C4-2B (cell line): ENCODE results near the gene SARDH.

Experiments
- H3K27ac ChIP-seq: fragments of 450-650 bp; 2 replicates; pipeline ENCODE4 v1.5.1; 2017
- ZFX ChIP-seq: fragments of 450-650 bp; IDR thresholded peaks from 2 replicates; pipeline ENCODE4 v1.6.1; 2017
- TF ChIP-seq, protein P1 (sequence below): fragments of 450-650 bp; conservative IDR thresholded peaks from 2 replicates; pipeline ENCODE4 v1.5.1; 2017; ENCODE audit warnings: mild to moderate bottlenecking

The SARDH gene

DNA sequence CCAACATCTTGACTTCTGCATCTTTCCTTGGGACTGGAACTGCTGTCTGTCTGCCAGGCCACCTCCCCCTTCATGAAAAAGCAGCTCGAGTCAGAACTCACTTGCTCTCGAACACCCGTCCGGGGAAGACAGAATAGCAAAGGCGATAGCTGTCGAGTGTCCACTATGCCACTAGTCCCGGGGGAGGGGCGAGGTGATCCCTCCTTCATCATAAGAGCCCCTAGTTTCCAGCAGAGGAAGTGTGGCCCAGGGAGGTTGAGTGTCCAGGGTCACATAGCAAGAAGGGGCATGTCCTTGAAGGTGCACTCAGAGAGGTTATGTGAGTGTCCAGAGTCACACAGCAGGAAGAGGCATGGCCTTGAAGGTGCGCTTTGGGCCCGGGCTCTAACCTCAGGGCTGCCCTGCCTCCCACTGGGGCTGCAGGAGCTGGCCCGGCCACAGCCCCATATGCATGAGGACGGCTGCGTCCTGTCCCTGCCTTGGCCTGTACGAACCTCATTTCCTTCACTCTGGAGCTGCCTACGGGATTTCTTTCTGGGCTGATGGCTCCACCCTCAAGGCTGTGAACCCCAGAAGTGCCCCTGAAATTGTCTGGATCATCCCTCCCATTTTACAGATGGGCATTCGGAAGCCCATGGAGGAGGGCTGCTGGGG lies 95.3 kb downstream of the SARDH start:
- no peak overlapping the region for H3K27ac ChIP-seq
- TF ChIP-seq ZFX = no peak
- TF ChIP-seq, protein P1, sequence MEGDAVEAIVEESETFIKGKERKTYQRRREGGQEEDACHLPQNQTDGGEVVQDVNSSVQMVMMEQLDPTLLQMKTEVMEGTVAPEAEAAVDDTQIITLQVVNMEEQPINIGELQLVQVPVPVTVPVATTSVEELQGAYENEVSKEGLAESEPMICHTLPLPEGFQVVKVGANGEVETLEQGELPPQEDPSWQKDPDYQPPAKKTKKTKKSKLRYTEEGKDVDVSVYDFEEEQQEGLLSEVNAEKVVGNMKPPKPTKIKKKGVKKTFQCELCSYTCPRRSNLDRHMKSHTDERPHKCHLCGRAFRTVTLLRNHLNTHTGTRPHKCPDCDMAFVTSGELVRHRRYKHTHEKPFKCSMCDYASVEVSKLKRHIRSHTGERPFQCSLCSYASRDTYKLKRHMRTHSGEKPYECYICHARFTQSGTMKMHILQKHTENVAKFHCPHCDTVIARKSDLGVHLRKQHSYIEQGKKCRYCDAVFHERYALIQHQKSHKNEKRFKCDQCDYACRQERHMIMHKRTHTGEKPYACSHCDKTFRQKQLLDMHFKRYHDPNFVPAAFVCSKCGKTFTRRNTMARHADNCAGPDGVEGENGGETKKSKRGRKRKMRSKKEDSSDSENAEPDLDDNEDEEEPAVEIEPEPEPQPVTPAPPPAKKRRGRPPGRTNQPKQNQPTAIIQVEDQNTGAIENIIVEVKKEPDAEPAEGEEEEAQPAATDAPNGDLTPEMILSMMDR = no peak

DNA sequence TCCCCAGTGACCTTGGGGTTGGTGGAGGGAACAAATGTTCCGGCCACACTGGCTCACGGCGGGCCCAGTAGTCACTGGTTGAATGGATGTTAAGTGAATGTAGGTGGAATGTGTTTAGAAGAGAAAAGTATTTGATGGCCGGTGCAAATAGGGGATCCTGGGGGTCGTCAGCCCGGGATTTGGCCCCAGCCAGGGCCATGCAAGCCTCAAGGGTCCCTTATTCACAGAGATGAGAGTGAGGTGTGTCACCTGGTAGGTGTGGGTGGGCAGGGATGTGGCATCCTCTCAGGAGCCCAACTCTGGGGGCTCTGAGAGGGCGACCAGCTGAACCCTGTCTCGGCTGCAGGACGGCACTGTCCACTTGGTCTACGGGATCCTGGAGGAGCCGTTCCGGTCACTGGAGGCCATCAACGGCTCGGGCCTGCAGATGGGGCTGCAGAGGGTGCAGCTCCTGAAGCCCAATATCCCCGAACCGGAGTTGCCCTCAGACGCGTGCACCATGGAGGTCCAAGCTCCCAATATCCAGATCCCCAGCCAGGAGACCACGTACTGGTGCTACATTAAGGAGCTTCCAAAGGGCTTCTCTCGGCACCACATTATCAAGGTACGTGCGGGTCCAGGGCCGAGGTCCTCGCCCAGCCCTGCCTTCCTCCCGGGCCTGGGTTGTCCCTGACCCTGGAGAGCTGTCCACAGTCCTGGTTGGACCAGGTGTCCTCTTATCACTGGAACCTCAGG lies 96.1 kb downstream of the SARDH start:
- no peak overlapping the region for H3K27ac ChIP-seq

DNA sequence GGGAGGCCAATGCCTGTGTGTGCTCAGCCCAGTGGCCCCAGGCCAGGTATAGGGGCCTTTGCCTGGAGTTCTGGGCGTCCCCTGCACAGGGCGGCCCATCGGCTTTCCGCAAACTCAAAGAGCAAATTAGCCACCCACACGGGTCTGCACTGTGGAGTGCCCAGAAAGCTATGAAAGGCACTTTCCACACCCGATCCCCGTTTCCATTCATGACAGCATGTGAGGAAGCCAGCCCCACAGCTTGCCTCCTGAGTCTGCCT lies 96.8 kb downstream of the SARDH start:
- H3K27ac ChIP-seq = no peak overlapping the region
- TF ChIP-seq, protein P1 = no peak
- TF ChIP-seq ZFX = no peak

More for the DNA sequence above, 96.1 kb downstream of the SARDH start:
- TF ChIP-seq ZFX = no peak
- TF ChIP-seq, protein P1 = no peak

DNA sequence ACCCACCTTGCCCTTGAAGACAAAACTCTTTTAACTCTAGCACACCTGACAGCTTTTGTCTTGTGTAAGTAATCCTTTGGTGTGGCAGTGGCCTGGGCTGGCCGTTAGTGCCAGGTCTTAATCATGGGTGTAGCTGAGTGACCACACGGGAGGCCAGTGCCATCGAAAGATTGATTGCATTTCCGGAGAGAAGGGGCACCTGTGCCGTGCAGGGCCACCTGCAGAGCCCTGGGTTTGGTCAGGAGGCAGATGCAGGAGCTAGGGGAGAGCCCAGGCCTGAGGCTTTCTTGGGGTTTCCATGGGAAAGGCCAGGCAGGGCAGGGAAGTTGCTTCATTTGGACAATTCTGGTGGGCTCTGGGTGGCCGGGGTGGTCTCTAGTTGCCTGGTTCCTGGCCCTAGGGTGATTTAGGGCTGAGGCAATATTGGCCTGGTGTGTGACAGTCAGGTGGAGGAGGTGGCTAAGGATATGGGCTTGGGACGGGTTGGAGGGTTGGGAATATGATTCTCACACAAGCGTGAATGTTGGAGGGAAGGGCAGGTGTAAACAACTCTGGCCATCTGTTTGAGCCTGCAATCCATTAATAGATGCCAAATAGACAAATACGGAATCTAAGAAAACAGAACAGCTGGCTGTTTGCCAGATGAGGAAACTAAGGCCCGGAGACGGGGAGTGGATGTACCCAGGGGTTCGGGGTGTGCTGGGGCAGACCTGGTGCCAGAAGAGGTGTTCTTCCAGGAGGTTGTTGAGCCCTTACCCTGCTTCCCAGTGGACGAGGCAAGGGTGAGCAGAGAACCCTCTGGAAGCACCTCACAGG lies 97.4 kb downstream of the SARDH start:
- H3K27ac ChIP-seq = no peak overlapping the region
- no peak for TF ChIP-seq ZFX
- TF ChIP-seq, protein P1 = no peak

DNA sequence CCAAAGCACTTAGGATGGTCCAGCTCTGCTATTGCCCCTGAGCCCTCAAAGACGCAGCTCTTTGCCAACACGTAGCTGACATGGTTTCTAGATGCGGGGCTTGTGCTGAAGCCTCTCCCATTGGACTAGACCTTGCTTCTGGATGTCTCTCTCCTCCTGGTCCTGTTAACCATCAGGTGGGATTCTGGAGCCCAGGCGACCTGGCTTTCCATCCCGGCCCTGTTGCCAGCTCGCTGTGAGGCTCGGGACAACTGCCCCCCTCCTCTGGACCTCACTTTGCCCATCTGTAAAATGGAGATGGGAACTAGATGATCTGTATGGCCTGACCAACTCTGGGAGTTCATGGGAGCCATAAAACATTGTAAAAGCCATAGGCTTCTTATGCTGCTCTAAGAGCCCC lies 98.0 kb downstream of the SARDH start:
- no peak overlapping the region for H3K27ac ChIP-seq
- TF ChIP-seq ZFX = no peak
- TF ChIP-seq, protein P1 = no peak

DNA sequence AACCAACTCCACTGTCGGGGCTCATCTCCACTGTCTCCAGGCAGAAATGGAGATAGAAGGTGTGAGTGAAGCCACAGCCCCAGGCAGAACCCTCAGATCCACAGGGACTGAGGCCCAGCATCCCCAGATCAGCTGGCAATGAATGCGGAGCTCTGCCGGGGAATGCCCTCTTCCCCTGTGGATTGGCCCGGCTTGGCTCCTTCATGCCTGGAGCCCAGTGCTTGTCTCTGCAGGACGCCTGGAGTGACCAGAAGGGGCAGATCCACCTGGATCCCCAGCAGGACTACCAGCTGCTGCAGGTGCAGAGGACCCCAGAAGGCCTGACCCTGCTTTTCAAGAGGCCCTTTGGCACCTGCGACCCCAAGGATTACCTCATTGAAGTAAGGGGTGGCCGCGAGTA lies 98.5 kb downstream of the SARDH start:
- no peak overlapping the region for H3K27ac ChIP-seq
- TF ChIP-seq, protein P1 = no peak
- no peak for TF ChIP-seq ZFX

DNA sequence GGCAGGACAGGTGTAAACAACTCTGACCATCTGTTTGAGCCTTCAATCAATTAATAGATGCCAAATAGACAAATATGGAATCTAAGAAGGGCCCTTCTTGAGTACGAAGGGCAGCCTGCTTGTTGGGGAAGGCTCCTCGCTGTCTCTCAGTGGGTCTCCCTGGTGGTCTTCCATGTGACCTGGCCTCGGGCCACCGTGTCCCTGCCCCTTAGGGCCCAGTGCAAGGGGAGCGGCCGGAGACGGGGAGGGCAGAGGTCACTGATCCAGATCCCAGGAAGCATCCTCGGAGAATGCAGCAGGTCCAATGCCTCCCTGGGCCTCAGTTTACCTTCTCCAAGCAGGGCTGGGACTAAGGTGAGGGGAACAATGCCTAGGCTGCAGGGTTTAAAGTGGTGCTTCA lies 99.4 kb downstream of the SARDH start:
- H3K27ac ChIP-seq = no peak overlapping the region
- no peak for TF ChIP-seq ZFX
- TF ChIP-seq, protein P1 = no peak
